Measurements from ENCODE around the gene DCLK3. TPM values are rescaled to one million over a fixed set of nuclear protein-coding genes. Genes with fewer than 3 reads are reported as not detected.

Gene DCLK3
- total and polyA plus RNA-seq, 2 of the 8 experiments (the other 6 are each of a cell fraction or from before 2014, with no cell fraction given), result 0.27 to 0.63 TPM

DNA sequence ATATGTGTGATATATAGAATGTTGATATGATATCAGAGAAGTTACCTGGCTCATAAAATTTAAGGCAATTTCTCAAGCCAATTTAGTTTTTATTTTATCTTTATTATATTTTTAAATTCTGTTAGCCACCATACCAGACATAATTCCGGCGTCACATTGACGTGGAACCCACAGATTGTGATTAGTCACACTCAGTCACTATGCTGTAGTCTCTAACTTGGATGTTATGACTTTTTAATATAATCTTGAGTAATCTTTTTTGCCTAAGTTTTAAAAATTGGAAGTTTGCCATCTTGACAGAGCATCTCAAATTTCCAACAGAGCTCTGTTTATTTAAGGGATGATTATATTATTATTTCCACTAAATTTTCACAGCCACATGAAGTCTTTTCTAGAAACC, 9.7 kb upstream of the DCLK3 start:
- FAIRE-seq, result no peak
- H2BK20ac ChIP-seq (ENCODE audit: low read length), result no peak overlapping the region

More for the DNA sequence above, 9.7 kb upstream of the DCLK3 start:
- Histone ChIP-seq H2BK15ac (ENCODE audit: low read length) (no peak overlapping the region), H3K79me2 (ENCODE audit: control insufficient read depth in 1 of 2, insufficient read depth in 2 of 2, low read length in 2 of 2) (no peaks in the 10 kb centered on the region), H3K4ac (replicated peaks; ENCODE audit: insufficient read length, low read depth, low read length) (no peak overlapping the region), H2BK12ac (ENCODE audit: low read depth, low read length) (no peak overlapping the region), H3K4me1 (replicated peaks in 1 of 4; ENCODE audit: control insufficient read depth in 3 of 4, insufficient read depth in 4 of 4, low read length in 3 of 4) (peaks cover 2 to 5% (median 3%) of the 10 kb centered on the region in 4 experiments; a peak in 3 of 7 replicates), H3K79me1 (ENCODE audit: low read depth, low read length) (no peaks in the 10 kb centered on the region), H4K20me1 (replicated peaks in 1 of 2; ENCODE audit: control insufficient read depth in 1 of 2, insufficient read depth in 2 of 2, low read length in 2 of 2) (no peaks in the 10 kb centered on the region), H3K14ac (ENCODE audit: insufficient read length) (no peak overlapping the region), H2BK5ac (ENCODE audit: low read depth, low read length) (no peak overlapping the region), H4K5ac (ENCODE audit: insufficient read length, low read depth, low read length) (no peak overlapping the region), H3K36me3 (ENCODE audit: control insufficient read depth in 2 of 4, insufficient read depth in 4 of 4, low read length in 3 of 4) (no peaks in the 10 kb centered on the region), H3K18ac (ENCODE audit: extremely low read depth, low read length) (no peak overlapping the region), H3K27ac (ENCODE audit: low read depth, low read length) (no peak overlapping the region), H2BK120ac (replicated peaks; ENCODE audit: low read depth, low read length) (no peak overlapping the region), H3K4me3 (ENCODE audit: extremely low read depth in 1 of 4, insufficient read depth in 2 of 4, low read depth in 3 of 4, low read length in 4 of 4) (no peak overlapping the region), H3K27me3 (replicated peaks in 1 of 4; ENCODE audit: control insufficient read depth in 3 of 4, extremely low read depth in 1 of 4, insufficient read depth in 3 of 4, low read length in 3 of 4) (no peaks in the 10 kb centered on the region), H2AK5ac (ENCODE audit: low read depth, low read length) (no peak overlapping the region), H4K8ac (ENCODE audit: extremely low read depth, insufficient read depth, low read length) (no peak overlapping the region), H3K9me3 (ENCODE audit: insufficient read depth in 2 of 2, low read depth in 1 of 2, low read length in 1 of 2) (no peaks in the 10 kb centered on the region), H3K9ac (replicated peaks in 1 of 4; ENCODE audit: extremely low read depth in 1 of 4, low read depth in 3 of 4, low read length in 3 of 4) (no peak overlapping the region), H3K56ac (replicated peaks; ENCODE audit: insufficient read length, low read depth, low read length) (no peak overlapping the region), H2AFZ (ENCODE audit: low read length) (no peak overlapping the region), H4K91ac (replicated peaks; ENCODE audit: insufficient read length, low read length) (no peak overlapping the region), H3K4me2 (ENCODE audit: insufficient read depth in 1 of 2, low read depth in 2 of 2, low read length in 2 of 2) (no peak overlapping the region), H3K23me2 (ENCODE audit: low read depth, low read length) (no peaks in the 10 kb centered on the region), H3K23ac (ENCODE audit: insufficient read length) (no peak overlapping the region)
- TF ChIP-seq RNF2 (IDR thresholded peaks at IDR 0.05; ENCODE audit: borderline replicate concordance, low read depth, low read length, missing control alignments, poor library complexity, severe bottlenecking) (no peak), ASH2L (IDR thresholded peaks at IDR 0.05; ENCODE audit: low read length) (no peak), RXRA (IDR thresholded peaks at IDR 0.05; ENCODE audit: insufficient read depth, low read depth, low read length) (no peak), FOSL1 (IDR thresholded peaks at IDR 0.05; ENCODE audit: insufficient read depth, low read depth, low read length) (no peak), POLR2AphosphoS5 (IDR thresholded peaks at IDR 0.05; ENCODE audit: low read depth, low read length) (no peak), SIN3A (conservative IDR thresholded peaks at IDR 0.05 in 1 of 2, IDR thresholded peaks at IDR 0.05 in 1 of 2; ENCODE audit: low read depth in 1 of 2, low read length in 2 of 2) (no peak), CHD1 (IDR thresholded peaks at IDR 0.05; ENCODE audit: low read depth, low read length) (no peak), POU5F1 (IDR thresholded peaks at IDR 0.05; ENCODE audit: low read depth, low read length) (no peak), SP4 (IDR thresholded peaks at IDR 0.05; ENCODE audit: low read length) (no peak), GABPA (IDR thresholded peaks at IDR 0.05; ENCODE audit: borderline replicate concordance, insufficient read depth, low read length) (no peak), CHD2 (IDR thresholded peaks at IDR 0.05; ENCODE audit: low read length) (no peak)
- WGBS, 2 experiments (ENCODE audit: extremely low coverage in 1 of 2, insufficient coverage in 1 of 2, insufficient read length in 1 of 2, insufficient replicate concordance in 2 of 2, low coverage in 1 of 2, low lambda C conversion rate in 2 of 2, missing lambda C conversion rate in 1 of 2), result 77% methylated on average over 3 of the region's 3 CpGs; no CpG with 5 or more reads in 1 of the 2 experiments
- ChIA-PET POLR2A (ENCODE audit: partially characterized antibody) (no interaction called here), CTCF (ENCODE audit: partially characterized antibody) (interaction anchor here (0.9 to 1.9 kb wide), 3 partner anchors 18 to 184 kb away, joined by 3 to 8 read pairs (median 3); no protein-coding TSS in a partner anchor)
- DNase-seq (ENCODE audit: low read depth in 1 of 2, low spot score in 2 of 2), result no peak
